GM19438 (cell line): Measurements from ENCODE around the gene RNF13.
"Not testable (repeated sequence)": the region's sequence is repeated elsewhere in the genome, so short reads cannot be mapped to it uniquely, and the experiment has no call there.

Experiments
- ATAC-seq: cut with Tn5 transposase; IDR thresholded peaks from one replicate; pipeline ENCODE4 v1.9.1; 2021; ENCODE audit warnings: low read depth; ENCODE audit not compliant: unreplicated experiment

The RNF13 gene

DNA sequence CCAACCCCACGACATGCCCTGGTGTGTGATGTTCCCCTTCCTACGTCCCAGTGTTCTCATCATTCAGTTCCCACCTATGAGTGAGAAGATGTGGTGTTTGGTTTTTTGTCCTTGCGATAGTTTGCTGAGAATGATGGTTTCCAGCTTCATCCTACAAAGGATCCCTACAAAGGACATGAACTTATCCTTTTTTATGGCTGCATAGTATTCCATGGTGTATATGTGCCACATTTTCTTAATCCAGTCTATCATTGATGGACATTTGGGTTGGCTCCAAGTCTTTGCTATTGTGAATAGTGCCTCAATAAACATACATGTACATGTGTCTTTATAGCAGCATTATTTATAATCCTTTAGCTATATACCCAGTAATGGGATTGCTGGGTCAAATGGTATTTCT is 131.0 kb downstream of the RNF13 start:
- ATAC-seq, result not testable (repeated sequence)

DNA sequence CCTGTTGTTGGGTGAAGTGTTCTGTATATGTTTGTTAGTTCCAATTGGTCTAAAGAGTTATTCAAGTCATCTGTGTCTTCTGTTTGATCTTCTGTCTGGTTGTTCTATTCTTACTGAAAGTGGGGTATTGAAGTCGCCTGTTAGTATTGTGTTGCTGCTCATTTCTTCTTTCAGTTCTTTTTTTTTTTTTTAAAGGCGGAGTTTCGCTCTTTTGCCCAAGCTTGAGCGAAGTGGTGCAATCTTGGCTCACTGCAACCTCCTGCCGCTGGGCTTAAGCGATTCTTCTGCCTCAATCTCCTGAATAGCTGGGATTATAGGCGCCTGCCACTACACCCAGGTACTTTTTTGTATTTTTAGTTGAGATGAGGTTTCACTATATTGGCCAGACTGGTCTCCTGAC is 134.2 kb downstream of the RNF13 start:
- no peak for ATAC-seq

DNA sequence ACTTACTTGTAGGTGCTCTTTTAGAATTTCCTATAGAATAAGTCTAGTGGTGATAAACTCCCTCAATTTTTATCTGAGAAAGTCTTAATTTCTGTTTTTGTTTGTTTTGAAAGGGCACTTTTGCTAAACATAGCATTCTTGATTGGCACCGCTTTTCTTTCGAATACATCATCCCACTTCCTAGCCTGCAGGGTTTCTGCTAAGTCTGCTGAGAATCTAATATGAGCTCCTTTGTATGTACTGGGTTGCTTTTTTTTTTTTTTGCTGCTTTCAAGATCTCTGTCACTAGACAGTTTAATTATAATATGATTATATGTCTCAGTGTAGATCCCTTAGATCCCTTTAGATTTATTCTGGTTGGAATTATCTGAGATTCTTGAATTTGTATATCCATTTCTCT is 136.2 kb downstream of the RNF13 start:
- no peak for ATAC-seq

DNA sequence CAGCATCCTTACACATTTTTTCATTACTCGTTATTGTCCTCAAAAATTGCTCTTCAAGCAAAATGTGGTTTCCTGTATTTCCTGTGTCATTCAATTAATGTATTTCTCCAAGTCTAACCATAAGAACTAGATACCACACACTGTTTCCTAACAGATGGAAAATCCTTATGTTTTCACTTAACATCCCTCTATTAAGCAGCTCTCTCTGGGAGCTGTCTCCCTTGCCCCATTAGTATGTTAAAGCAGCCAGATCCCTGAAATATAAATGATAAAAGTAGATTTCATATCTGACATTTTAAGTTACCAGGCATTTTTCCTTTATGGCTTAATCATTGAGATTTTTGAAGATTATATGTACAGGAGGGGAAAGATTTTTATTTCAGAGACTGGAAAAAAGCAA is 141.8 kb downstream of the RNF13 start:
- no peak for ATAC-seq

DNA sequence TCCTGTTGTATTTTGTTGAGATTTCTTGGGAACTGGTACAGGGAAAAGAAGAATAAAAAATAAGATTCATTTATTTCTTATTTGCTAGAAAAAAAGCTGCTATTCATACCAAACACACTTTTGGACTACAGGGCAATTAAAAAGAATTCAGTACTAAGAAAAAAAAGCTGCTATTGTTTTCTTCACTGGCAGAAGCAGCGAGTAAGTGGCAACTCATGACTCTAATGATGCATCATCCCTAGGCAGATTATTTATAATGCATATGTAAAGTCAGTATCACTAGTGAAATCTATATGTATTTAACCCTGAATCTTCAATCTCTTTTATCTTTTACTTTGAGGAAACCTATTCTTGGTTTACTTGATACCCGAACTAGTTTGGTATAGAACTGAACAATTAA is 142.4 kb downstream of the RNF13 start:
- no peak for ATAC-seq

DNA sequence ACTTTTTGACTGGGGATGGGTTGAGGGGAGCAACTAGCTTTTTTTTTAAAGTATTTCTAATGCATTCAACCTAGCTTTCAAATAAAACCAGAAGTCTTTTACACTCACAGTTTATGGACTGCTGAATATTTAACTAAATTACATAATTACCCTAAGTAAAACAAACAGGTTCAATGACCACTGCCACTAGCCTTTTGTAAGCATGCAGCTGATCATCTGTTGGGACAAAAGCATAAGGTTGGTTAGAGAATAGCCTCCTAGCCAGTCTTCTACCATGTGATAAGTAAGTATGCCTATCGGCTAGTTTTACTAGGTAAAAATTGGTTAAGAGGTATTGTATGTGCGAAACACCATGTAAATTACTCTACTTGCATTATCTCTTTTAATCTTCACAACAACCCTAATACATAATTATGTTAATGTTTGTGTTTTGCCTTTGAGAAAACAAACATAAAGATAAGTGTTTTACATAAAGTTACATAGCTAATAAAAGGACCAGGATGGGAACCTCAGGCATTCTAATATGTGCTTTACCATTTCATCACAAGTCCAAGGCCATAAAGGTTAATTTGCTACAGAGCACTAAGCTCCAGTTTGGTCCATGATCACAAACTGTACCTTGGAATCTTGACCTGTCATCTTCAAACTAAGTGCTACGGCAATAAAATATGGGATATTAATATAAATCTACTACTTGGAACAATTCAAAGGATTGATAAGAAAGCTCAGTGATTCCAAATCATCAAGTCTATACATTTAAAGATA is 144.5 kb downstream of the RNF13 start:
- no peak for ATAC-seq

DNA sequence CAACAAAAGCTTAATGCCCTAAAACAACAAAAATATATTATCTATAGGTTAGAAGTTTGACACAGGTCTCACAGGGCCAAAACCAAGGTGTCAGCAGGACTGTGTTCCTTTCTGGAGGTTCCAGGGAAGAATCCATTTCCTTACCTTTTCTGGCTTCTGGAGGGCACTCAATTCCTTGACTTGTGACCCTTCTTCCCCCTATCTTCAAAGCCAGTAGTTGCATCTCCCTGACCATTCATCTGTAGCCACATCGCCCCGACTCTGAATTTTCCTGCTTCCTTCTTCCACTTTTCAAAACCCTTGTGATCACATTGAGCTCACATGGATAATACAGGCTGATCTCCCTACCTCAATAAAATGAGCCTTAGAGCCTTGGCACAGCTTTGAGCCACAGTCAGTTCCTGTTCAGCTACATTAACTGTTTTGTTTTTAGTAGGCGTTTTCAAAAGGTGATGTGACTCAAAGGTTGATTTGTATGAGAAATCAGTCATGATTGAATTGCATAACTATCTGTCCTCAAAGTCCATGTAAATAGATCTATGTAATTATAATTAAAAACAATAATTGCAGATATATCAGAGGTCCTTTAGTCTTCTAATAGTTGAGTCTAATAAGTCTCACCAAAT is 145.3 kb downstream of the RNF13 start:
- no peak for ATAC-seq

DNA sequence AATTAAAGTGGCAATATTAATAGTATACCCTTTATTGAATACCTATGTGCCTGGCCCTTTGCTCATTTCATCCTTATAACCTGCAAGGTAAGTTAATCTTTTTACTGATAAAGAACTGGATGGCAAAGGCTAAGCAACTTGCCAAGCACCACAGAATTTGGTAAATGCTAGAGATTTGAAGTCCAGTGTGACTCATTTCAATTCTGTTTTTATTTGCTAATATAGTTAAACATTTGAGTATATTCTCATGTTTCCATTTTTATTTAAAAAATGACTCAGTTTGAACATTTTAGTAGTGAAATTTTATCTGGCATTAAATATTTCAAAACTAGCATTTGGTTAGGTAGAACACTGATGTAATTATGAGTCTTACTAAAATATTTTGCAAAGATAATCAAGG is 146.4 kb downstream of the RNF13 start:
- no peak for ATAC-seq

DNA sequence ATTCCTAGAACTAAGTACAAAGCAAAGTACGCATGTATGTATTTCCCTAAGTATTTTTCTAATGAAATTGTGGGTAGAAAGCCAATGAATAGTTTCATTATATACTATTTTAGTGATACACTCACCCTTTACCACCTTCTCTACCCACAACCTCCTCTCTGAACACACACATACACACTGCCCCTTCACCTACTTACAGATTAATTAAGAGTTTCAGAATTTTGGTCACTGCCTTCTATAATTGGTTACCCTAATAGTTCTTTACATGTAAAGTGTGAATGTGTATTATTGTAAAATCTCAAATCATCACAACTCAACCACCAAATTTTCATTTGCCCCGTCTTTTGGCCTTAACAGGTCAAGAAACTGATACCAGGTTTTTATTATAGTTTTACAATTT is 150.5 kb downstream of the RNF13 start:
- ATAC-seq, result no peak

DNA sequence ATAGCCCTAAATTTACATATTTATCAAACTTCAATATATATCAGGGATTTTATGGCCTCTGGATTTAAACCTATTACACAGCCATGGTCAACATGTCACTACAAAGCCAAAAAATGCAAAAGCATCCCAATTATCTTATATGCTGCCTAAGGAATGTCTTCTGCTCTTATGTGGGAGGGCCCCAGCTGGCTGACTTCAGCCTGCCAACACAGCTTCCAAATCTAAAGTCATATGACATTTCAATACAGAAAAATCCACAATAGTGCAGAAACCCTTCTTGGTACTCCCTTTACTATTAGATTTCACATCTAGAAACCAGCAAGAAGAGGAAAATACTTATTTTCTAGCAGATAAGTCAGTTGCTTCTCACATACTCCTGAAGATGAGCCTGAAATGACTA is 151.3 kb downstream of the RNF13 start:
- ATAC-seq, result no peak

DNA sequence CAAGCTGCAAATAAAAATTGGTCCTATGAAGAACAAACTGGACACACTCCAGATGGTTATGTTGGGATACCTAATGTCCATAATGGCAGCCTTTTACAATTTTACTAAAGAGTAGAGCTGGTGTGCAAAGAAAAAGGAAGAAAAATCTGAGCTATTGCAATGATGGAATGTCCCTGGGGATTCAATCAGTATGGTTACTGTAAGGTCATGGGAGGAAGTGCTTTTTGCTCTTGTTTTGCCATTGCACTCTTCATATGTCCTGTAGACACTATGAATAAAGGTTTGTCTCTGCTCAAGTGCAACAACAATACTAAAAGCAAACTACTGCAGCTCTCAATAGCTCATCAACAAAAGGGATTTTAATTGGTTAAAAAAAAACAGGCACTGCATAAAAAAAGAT is 152.3 kb downstream of the RNF13 start:
- no peak for ATAC-seq

DNA sequence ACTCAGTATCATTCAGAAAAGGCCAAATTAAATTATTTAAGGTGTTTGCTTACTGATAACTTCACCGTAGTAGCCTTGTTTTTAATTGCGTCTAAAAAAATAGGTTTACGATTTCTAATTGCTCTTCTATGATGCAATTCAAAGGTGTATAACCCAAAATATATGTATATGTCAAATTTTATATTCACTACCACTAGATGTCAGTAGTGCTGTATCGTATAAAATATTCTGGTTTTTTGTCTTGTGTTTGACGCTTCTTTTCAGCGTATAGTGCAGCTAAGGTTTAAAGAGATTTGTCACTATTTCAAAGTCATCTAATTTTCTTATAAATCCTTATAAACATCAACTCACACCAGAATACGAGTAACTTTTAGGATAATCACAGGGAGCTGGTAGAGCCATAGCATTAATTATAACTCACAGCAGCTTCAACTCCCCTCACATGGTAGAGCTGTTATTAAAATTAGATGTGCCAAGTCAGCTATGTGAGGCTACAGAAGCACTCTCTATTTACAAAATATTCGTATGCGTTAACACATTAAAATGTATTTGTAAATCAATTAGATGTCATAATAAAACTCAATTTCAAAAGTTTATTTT is 154.2 kb downstream of the RNF13 start:
- ATAC-seq, result no peak

DNA sequence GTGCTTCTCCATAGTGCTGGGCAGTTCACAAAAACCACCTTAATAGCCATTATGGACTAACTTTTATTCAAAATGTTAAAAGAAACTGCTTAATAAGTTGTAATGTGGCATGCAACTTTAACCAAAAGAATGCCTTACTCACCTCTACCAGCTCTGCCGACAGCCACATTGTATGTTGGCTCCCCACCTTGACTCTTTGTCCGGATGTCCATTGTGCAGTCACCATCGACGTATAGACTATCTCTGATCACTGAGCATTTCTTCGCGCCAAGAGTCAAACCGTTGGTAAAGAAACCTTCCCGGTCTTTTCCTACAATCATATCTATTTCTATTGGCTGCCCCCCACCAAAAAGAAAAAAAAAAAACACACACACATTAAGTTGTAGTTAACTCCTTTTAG is 155.2 kb downstream of the RNF13 start:
- ATAC-seq, result no peak

DNA sequence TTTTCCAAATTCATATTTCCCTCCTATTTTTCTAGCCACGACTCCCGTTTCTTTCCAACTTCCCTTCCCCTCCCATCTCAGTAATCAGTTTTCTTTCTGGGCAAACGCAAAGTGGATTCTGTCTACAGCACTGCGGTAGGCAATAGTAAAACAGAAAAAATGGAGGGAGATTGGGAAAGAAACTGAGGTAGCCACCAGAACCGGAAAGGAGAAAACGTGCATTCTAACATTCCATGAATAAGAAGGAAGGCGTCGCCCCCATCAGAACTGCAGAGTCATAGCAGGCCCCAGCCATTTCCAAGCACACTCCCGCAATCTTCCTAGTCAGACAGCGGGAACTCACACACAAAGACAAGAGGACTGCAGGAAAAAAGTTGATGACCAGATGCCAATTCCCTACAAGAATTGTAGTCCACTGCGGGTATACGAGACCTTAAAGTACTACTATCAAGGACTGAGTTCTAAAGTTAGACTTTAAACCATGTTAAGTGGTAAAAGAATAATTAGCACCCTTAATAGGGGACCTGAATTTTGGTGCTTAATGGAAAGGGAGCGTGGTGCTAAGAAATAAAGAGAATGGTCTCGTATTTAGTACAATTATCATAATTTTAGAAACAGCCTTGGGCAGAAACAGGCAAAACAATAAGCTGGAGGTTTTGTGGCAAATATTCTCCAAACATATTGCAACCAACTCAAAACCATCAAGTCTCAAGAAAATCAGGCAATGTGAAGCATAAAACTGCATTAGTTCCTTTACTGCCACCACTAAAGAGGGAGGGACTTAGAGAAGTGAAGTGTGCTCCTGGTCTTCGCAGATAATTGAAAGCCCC is 156.3 kb downstream of the RNF13 start:
- ATAC-seq, result peak; percentile 1

DNA sequence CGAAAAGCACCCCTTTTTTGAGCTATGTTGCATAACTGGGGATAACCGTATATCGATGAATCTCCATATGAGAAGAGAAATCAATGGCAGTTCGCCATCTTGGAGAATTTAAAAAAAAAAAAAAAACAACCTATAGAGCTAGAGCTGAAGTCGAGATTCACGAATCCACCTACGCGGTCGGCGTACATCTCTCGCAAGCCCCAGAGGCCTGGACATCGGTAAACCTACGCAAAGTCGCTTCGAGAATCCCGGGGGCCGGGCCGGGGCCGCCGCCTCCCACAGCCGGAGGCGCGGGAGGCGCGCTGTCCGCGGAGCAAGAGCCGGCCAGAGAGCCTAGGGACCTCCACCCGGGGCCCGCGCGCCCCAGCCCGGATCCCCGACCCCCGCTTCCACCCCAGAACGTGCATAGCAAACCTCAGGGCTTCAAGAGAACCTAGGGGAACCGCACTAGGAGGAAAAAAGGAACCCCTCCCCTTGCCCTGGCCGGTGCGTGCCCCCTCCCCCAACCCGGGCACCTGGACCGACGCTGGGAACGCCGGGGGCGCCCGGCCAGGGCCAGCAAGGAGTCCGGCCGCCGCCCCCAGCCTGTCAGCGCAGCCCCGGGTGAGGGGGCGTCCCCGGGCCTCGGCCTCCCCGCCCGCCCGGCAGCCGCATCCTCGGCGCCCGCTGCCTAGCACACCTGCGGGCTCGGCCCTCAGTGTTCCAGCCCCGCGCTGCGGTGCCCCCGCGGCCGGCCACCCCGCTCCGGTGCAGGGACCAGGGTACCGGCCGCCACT is 157.1 kb downstream of the RNF13 start:
- ATAC-seq, result peak; percentile 65

DNA sequence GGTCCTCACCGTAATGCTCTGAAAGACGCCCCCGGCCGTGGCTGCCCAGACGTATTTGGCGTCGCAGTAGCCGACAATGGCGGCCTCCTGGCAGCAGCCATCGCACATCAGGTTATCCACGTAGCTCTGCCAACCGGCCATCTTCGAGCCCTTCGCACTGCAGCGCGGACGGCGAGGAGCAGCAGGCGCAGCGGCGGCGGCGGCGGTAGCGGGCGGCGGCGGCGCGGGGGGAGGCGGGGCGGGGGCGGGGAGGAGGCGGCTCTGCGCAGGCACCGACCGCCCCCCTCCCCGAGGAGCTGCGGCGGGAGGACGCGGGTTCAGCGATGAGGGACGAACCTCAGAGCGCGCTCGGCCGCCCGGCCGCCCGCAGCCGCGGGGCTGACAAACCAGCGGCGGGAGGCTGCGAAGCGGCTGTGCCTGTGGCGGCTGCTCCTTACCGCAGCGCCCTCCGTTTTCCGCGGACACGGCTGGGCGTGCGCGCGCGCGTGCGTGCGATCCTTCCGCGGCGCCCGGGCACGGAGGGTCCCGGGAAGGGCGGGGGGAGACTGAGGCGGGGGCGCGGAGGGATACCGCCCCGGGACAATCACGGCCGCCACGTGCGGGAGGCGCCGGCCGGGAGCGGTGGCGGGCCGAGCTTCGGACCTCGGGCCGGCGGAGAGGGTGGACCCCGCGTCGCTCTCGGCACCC is 157.8 kb downstream of the RNF13 start, which contains the start of gene PFN2:
TSS of gene PFN2 (minus strand) at position 180 of the 687 bp plus-strand sequence. CDS start at position 141, 39 bp downstream.
- ATAC-seq, result peak; percentile 44

DNA sequence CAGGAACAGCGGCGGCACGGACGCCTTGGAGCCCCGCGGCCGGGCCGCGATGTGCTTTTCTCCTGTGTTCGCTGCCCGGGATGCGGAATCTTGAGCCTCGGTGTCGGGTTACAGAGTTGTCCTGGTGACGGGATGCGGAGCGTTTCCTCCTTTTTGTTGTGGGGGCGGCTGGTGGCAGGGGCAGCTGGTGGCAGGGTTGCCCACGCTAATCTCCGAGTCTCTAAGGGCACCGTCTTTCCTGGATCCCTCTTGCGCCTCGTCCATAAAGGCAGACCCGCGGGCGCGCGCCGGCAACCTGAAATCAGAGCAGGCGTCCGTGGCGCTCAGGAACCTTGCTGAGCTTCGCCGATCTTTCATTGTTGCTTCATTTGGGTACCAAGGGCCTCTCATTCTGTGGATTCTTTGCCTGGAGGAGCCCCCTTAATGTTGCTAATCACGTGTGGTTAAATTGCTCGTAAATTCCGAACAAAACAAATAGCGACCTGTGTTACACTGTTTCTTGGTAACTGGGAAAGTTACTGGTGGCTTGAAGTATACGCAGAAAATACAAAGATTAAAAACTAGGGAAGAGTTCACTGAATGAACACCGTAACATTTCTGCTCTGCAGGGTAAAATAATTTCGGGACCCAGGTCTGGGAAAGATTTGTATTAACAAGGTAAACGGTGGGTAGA is 158.5 kb downstream of the RNF13 start:
- peak; percentile 18 for ATAC-seq

DNA sequence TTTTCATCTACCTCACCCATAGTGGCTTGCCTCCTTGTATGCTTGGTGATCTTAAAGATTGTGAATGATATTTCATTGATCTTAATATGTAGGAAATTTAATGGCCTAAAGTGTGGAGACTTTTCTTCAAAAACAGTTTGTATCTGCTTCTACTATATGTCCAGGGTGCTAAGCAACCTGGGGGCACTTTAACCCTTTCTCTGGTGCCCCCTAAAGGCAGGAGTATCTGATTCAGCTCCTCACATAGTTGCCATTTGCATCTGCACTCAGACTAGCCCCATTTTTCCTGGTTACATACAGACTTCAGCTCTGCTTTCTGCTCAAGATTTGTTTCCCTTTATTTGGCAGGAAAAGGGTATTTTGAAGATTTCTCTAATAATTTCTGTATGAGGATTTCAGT is 162.9 kb downstream of the RNF13 start:
- ATAC-seq, result no peak

DNA sequence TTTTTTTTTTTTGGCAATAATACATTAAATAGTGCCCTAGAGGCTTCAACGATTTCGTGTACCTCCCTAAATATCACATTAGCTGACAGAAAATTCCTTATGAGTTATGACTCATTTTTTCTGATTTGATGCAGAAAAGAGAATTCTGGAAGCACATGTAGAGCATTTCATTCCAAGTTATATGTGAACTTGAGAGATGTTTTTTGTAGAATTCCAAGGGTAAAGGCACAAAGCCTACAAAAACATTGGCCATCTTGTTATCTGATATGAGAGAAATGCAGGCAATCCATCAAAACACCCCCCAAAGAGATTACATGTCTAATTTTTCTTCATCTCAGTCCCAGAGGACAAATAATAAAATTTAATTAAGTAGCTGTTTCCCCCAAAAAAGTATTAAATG is 164.4 kb downstream of the RNF13 start:
- ATAC-seq, result no peak
